H1 (cell line): ENCODE data around the gene RHOB.

Source experiments
- ASH2L ChIP-seq: fragments of 200-600, 300-600 bp; sonication (generic); IDR thresholded peaks from one replicate; pipeline ENCODE4 v1.7.1; 2017; ENCODE audit warnings: low read length
- EP300 ChIP-seq, 2 experiments: IDR thresholded peaks; 1 replicate in 1 of 2; 2 replicates in 1 of 2; pipeline ENCODE4 v1.6.1; 2011 to 2012; ENCODE audit warnings: low read depth in 2 of 2, low read length in 2 of 2, mild to moderate bottlenecking in 2 of 2, borderline replicate concordance in 1 of 2, inconsistent platforms in 1 of 2, moderate library complexity in 1 of 2
- EZH2 ChIP-seq: fragments of 200-600 bp; sonication (generic); IDR thresholded peaks from 2 replicates; pipeline ENCODE4 v1.7.1; 2012; ENCODE audit warnings: low read depth, mild to moderate bottlenecking, moderate library complexity, low read length, inconsistent platforms; ENCODE audit not compliant: severe bottlenecking
- FOSL1 ChIP-seq: IDR thresholded peaks from 2 replicates; pipeline ENCODE4 v1.6.1; 2011; ENCODE audit warnings: mild to moderate bottlenecking, low read depth, low read length, moderate library complexity; ENCODE audit not compliant: insufficient read depth
- JUND ChIP-seq: IDR thresholded peaks from 2 replicates; pipeline ENCODE4 v1.6.1; 2011; ENCODE audit warnings: mild to moderate bottlenecking, improper control_type of control experiment, low read length
- POLR2A ChIP-seq, 2 experiments: IDR thresholded peaks; 1 replicate in 1 of 2; 2 replicates in 1 of 2; pipeline ENCODE4 v1.6.1; 2011; ENCODE audit warnings: low read depth in 2 of 2, low read length in 2 of 2, mild to moderate bottlenecking in 2 of 2; ENCODE audit errors: control extremely low read depth in 1 of 2
- POLR2AphosphoS5 ChIP-seq: IDR thresholded peaks from 2 replicates; pipeline ENCODE4 v1.6.1; 2011; ENCODE audit warnings: low read depth, low read length
- TBP ChIP-seq: IDR thresholded peaks from 2 replicates; pipeline ENCODE4 v1.6.1; 2011; ENCODE audit warnings: low read depth, low read length, improper control_type of control experiment
- TEAD4 ChIP-seq: IDR thresholded peaks from 2 replicates; pipeline ENCODE4 v1.6.1; 2012; ENCODE audit warnings: low read depth, low read length, inconsistent platforms, mixed read lengths
- YY1 ChIP-seq: IDR thresholded peaks from 2 replicates; pipeline ENCODE4 v1.6.1; 2011; ENCODE audit warnings: low read depth, mild to moderate bottlenecking, low read length
- TF ChIP-seq, protein P1 (sequence below): IDR thresholded peaks from 2 replicates; pipeline ENCODE4 v1.6.1; 2012; ENCODE audit warnings: inconsistent platforms
- TF ChIP-seq, protein P2 (sequence below): IDR thresholded peaks from 2 replicates; pipeline ENCODE4 v1.6.1; 2012; ENCODE audit warnings: low read length, inconsistent platforms
- TF ChIP-seq, protein P3 (sequence below): IDR thresholded peaks from 2 replicates; pipeline ENCODE4 v1.6.1; 2012; ENCODE audit warnings: inconsistent platforms

DNA sequence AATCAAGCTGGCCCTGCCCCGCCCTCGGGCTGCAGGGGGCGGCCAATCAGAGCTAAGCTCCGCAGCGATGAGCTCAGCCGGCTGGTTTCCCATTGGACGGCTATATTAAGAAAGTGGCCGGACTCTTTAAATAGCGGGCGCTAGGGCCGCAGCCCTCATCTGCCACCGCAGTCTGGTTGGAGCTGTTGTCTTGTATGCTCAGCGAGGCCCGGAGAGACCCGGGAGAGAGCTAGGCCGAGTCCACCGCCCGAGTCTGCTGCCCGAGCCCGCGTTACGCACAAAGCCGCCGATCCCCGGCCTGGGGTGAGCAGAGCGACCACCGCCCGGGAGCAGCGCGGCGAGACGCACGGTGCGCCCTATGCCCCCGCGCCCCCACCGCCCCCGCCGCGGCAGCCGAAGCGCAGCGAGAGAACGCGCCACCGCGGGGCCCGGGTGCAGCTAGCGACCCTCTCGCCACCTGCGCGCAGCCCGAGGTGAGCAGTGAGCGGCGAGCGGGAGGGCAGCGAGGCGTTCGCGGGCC is at the start of gene RHOB:
- TF ChIP-seq JUND: peak; percentile 67; the same call in 1 of the 2 replicates
- peak; percentile 98 for TF ChIP-seq TBP
- TF ChIP-seq EP300 (IDR thresholded peaks at IDR 0.05; ENCODE audit: borderline replicate concordance in 1 of 2, low read depth in 2 of 2, low read length in 2 of 2): no peak
- TF ChIP-seq, protein P1, sequence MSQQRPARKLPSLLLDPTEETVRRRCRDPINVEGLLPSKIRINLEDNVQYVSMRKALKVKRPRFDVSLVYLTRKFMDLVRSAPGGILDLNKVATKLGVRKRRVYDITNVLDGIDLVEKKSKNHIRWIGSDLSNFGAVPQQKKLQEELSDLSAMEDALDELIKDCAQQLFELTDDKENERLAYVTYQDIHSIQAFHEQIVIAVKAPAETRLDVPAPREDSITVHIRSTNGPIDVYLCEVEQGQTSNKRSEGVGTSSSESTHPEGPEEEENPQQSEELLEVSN: no peak; the same call in 1 of the 2 replicates
- TF ChIP-seq, protein P2, sequence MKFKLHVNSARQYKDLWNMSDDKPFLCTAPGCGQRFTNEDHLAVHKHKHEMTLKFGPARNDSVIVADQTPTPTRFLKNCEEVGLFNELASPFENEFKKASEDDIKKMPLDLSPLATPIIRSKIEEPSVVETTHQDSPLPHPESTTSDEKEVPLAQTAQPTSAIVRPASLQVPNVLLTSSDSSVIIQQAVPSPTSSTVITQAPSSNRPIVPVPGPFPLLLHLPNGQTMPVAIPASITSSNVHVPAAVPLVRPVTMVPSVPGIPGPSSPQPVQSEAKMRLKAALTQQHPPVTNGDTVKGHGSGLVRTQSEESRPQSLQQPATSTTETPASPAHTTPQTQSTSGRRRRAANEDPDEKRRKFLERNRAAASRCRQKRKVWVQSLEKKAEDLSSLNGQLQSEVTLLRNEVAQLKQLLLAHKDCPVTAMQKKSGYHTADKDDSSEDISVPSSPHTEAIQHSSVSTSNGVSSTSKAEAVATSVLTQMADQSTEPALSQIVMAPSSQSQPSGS: peak; percentile 84
- no peak for TF ChIP-seq TEAD4
- TF ChIP-seq ASH2L: peak; percentile 58
- no peak for TF ChIP-seq YY1
- TF ChIP-seq POLR2A (IDR thresholded peaks at IDR 0.05; ENCODE audit: control extremely low read depth in 1 of 2, low read depth in 2 of 2, low read length in 2 of 2): peak; percentile 96 to 99
- no peak for TF ChIP-seq EZH2
- TF ChIP-seq FOSL1: no peak
- peak; percentile 98 for TF ChIP-seq POLR2AphosphoS5
- TF ChIP-seq, protein P3, sequence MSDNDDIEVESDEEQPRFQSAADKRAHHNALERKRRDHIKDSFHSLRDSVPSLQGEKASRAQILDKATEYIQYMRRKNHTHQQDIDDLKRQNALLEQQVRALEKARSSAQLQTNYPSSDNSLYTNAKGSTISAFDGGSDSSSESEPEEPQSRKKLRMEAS: no peak
